AG20443 (cell line): ENCODE results near the gene FLRT1.

Source experiments
- DNase-seq: peaks from one replicate; pipeline ENCODE4 v3.0.0; 2012; ENCODE audit warnings: low spot score, mixed read lengths

The FLRT1 gene

DNA sequence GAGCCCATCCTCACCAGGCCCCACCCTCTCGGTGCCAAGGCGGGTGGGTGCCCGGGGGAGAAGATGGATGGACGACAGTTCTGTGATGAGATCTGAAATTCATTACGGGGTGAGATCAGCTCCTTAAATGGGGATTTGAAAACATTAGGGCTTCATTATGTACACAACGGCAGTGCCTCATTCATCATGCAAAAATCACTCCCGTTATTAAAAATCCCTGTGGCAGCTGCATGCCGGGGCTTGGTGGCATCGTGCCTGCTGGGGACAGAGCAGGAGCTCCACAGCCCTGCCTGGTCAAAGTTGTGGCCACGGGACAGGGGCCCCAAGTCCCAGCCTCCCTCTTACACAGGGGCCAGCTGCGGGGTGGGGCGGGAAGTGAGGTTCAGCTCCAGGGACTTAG lies 29.3 kb upstream of the FLRT1 start:
- no peak for DNase-seq

DNA sequence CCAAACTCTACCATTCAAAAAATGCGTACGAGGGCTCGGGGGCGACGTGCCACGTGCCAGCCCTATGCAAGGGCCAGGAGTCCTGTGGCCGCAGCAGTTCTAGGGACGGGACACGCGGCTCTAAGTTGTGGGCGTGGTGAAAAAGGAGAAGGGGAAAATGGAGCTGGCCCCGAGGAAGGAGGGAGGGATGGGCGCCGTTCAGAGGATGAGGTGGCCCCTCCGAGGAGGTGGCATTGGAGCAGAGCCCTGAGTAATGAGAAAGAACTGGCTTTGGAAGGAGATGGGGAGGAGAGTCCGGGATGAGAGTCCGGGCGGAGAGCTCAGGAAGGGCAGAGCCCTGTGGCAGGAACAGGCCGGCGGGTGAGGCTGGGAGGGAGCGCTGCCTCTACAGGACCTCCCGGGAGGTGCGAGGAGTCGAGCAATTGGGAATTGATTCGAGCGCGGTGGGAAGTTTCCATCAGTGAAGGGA lies 28.5 kb upstream of the FLRT1 start:
- DNase-seq: peak; percentile 74

DNA sequence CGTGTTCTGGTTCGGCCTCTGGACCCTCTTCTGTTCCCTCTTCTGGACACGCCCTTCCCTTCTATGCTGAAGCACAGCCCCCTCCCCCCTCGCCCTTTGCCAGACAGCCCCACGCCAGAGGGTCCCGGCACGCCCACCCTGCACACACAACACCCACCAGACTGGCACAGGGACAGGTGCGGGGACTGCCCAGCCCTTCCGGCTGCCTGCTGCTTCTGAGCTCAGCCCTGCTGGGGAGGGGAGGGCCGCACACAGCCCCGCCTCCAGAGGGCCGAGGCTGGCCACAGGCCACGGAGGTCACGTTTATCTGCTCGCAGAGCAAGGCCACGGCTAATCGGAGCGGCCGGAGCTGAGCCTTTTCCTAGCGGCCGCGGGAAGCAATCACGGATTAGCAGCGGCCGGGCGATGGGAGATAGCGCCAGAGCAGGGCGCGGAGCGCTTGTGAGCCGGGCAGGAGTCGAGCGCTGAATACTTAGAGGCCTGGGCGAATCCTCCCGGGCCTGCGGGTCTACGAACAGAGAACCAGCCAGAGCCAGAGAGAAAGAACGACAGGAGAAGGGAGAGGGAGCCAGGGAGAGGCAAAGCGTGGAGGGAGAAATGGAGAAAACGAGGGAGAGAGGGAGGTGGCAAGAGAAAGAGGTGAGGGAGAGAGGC lies 28.0 kb upstream of the FLRT1 start:
- DNase-seq: peak; percentile 88

DNA sequence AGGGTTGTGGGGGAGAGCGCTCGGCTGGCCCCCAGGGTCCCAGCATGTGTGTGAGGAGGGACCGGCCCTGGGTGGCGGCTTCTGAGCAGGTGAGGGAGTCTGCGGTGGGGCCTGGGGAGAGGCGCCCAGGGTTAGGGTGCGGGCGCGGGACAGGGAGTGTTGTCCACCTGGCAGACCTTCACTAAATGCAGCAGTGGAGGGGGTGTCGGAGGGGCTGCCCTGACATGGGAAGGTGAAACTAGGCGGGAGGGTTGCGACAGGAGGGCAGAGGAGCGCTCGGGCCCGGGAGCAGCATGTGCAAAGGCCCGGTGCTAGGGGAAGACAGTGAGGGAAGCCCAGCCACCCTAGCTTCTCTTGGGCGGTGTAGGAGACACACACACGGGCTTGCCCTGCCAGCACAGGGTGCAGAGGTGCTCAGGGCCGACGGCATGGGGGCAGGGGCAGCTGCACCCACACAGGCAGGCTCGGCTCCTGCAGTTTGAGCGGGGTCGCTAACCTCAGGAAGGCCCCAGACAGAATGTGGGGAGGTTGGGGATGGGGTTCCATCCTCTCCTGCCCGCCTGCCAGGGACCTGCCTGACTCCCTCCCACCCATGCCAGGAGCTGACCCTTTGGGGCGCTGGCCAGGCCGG lies 27.3 kb upstream of the FLRT1 start:
- DNase-seq: no peak

DNA sequence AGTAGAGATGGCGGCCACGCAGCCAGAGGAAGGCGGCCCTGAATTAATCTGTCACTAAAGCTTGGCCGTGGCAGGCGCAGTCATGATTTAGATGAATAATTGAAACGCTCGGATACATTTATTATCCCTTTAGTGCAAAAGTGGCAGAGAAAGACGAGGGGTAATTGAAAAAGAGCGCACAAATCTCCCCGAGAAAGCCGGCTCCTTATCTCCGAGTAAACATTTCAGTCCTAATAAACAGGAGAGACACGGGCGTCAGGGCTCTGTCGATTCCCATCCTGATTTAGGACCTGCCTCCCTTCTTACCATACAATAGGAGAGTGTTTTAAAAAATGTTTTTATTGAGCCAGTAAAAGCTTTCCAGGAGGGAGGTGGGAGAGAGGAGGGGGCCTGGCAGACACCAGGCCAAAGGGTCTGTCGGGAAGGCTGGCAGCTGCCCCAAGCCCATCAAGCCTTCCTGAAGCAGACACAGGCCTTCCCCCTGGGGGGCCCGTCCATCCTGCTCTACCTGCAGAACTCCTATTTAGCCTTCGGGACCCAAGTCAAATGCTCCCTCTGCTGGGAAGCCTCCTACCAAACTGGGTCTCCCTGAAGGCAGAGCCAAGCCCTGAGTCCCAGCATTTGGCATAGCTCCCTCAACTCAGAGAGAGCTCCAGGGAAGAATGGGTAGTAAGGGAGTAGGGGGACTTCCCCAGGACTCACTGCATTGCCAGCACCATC lies 26.7 kb upstream of the FLRT1 start:
- no peak for DNase-seq

DNA sequence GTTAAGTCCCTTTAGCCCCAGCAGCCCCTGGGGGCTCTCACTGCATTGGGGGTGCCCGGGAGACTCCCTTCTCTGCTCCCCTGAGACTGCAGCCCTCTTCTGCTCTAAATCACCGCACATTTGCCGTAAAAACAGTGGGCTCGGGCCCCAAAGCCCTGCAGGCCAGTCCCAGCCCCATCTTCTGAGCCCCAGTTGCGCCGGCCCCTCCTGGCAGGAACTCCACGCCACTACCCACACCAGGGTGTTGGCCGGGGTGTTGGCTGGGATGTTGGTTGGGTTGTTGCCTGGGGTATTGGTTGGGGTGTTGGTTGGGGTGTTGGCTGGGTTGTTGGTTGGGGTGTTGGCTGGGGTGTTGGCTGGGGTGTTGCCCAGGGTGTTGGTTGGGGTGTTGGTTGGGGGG lies 26.0 kb upstream of the FLRT1 start:
- no peak for DNase-seq

DNA sequence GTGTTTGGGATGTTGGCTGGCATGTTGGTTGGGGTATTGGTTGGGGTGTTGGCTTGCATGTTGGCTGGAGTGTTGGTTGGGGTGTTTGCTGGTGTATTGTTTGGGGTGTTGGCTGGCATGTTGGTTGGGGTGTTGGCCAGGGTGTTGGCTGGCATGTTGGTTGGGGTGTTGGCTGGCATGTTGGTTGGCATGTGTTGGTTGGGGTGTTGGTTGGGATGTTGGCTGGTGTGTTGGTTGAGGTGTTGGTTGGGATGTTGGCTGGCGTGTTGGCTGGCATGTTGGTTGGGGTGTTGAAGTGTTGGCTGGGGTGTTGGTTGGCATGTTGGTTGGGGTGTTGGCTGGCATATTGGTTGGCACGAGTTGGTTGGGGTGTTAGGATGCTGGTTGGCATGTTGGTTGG lies 24.9 kb upstream of the FLRT1 start:
- DNase-seq: no peak

DNA sequence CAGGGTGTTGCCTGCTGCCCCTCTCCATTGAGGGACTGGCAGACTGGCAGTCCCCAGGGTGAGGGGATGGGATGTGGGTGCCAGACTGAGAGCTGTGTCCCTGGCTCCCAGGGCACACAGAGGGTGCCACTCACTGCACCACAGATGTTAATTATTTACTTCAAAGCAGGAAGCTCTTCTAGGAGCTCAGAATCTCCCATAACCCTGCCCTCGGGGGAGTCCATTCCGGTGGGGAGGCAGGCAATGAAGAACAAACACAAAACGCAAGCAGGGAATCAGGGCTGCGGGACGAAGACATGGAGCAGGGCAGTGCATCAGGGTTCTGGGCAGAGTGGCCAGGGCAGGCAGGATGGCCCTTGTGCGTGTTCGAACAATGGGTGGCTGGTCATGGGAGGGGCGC lies 24.4 kb upstream of the FLRT1 start:
- DNase-seq: no peak

DNA sequence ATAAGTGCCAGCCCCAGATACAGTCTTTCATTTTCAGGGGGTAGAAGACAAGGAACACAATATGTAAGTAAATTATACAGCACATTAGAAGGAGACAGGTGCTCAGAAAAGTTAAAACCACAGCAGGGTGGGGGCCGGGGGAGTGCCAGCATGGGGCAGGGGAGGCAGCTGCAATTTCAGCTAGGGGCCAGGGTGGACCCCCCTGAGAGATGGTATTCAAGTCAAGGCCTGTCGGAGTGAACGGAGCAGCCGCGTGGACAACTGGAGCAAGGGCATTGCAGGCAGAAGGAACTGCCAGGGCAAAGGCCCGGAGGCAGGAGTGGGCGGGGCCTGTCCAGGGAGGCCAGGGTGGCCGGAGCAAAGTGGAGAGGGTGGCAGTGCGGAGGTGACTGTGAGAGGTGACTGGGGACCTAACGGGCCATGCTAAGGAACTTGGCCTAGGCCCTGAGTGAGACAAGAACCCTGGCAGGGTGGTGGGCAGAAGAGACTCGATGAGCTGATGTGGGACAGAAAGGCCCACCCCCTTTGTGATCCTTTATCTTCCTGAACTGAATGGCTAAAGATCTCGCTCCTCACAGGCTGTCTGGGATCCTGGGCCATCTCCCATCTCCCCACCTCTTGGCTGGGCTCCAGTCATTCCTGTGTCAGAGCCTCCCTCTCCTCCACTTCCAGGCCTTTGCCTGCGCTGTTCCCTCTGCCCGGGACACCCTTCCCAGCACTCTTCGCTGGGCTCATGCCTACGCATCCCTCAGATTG lies 22.4 kb upstream of the FLRT1 start:
- no peak for DNase-seq

DNA sequence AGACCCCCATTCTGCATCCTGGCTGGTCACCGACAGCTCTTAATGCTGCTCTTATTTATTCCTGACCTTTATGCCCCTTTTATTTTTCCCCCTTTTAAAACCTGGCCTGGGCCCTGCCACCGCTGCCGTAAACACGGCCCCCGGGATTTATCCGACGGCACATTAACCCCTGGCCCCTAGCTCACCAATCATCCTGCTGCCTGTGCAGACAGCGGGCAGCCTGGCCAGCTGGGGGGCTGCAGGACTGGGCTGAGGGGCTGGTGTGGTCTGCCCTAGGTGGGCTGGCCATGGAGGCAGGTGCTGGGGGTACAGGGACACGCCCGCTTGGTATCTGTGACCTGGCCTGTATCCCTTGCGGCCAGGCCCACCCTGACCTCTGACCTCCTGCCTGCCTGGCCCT lies 21.4 kb upstream of the FLRT1 start:
- DNase-seq: no peak

DNA sequence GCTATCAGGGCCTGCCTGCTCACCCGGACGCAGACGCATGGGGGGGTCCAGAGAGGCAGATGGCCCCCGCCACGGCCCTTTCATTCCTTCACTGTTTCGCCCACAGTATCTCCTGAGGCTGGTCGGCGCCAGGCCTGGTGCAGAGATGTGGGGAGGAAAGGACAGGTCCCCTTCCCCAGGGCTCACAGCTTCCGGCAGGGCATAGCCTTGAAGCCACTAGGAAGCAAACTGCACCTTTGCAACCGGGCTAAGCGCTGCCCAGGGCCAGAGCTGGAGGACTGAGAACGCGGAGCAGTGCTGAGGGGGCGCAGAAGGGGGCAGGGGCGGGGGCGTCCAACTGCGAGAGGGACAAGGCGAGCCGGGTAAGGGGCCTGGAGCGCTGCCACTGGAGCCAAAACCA lies 20.2 kb upstream of the FLRT1 start:
- DNase-seq: no peak

DNA sequence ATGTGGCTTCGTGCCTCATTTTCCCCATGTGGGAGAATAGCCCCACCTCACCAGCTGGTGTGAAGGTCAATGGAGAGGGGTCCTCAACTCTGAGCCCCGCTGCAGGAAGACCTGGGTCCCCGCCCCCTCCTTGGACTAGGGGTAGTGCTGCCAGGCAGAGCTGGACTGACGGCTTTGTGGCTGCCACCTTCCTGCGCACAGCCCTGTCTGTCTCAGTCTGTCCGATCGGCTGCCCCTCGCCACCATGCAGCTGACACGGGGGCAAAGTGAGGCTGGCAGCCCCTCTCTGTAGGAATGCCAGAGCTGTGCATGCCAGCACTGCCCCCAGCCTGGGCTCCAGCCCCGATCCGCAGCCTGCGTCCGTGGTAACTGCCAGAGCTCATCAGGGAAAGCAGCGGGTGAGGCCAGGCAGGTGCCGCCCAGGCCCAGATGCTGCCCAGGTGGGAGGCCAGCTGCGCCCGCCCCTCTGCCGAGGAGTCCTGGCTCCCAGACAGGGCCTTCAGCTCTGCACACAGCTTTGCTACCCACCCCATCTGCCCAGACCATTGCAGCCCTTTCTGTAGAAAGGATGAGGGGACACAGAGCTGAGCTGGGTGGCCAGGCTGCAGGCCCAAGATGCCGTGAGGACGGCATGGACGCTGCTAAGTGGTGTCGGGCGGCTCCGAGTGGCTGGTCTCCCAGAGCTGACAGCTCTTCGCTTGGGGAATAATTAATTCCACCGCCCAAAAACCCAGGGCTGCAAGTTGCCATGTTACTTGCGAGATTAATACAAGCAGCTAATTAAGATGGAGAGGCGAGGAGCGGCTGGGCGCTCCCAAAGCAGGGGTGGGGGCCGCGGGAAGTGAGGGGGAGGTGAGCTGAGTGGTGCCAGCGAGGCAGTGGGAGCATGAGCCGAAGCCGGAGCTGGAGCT lies 19.5 kb upstream of the FLRT1 start:
- DNase-seq: no peak

DNA sequence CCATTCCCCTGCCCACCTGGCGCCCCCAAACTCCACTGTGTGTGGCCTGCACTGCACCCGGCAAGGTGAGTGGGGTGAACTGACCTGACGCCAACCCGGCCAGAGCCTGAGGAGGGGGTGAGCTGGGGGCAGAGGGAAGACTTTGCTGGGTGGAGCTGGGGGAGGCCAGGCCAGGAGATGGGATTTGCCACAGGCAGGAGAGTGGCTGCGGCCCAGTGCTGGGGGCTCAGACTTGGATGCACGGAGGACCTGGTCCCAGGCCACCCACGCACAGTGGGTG lies 17.8 kb upstream of the FLRT1 start:
- DNase-seq: no peak

DNA sequence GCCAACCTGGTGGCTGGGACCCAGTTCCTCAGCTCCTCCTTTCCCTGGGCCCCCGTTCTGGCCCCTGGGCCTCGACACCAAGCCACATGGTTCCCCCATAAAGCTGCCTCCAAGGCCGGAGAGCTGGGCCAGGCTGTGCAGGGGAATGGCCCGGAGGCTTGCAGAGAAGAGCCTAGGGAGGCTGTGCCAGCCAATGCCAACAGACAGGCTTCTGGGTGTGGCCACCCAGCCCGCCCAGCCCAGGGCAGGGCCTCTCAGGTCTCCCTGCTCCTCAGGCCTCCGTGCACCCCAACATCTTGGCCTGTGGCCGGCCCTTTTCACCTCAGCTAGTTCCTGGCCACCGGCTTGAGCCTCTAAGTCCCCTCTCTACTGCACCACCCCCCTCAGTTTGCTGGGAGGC lies 17.4 kb upstream of the FLRT1 start:
- no peak for DNase-seq

DNA sequence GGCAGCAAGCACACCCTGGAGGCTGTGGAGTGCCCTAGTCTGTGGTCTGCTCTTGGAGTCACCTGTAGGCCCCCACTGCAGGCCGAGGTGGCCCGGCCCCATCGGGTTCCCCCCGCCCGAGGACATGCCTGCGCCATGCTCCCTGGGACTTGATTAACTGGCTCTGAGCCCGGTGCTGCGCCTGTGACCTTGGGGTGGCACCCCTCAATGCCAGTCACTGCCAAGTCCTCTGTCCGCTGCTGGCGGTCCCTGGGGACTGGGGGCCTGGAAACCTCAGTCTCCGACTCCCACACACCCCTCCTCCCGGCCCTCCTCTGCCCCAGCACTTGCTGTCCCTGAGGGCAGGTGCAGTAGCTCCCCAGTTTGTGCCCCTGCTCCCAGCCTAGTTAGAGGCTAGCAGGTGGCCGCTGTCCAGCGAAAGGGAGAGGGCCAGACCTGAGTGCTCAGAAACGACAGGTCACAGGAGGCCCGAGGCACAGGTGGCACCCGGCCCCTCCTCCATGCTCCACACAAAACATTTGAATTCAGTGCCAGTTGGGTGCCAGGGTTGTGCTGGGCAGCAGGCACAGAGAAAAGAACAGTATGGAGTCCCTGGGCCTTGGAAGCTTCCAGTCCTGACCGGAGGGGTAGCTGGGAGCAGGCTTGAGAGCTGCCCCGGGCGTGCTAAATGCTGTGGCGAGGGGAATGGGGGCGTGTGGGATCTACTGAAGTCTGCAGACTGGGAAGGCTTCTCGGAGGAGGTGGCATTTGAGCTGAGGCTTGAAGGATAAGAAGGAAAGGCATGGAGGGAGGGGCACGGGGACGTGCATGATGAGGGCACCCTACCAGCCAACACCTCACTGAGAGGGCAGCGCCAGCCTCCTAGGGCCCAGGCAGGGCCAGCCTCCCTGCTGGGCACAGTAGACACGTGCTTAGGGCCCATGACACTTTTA lies 16.4 kb upstream of the FLRT1 start:
- DNase-seq: no peak

DNA sequence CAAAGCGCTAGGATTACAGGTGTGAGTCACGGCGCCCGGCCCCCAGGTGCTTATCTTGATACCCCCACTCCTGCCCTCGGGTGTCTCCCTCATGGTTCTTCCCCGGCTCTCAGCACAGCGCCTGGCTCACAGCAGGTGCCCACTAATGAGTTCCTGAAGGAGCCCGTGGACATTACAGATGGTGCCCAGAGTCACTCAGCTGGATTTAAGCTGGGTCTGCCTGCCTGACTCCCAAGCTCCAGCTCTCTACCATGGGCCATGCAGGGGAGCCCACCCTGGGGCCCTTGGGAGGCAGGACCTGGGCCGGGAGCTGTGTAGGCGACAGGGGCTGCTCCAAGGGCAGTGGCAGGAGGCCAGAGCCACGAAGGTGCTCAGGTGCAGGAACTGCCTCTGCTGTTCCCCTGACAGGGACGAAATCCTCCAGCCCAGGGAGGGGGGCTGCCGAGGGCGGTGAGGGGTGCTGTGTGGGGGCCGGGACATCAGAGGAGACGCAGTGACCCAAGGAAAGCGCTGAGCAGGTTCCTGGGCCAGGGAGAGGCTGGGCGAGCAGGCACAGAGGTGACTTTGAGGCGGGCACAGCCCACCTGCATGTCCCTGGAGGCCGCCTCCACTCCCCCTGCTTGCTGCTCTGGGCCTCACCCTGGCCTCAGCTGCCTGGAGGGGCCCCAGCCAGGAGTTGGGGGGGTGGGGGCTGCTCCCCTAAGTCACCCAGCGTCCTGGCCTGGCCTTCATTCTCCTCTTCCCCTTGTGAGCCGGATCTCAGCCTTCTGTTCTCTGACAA lies 14.6 kb upstream of the FLRT1 start:
- DNase-seq: no peak

DNA sequence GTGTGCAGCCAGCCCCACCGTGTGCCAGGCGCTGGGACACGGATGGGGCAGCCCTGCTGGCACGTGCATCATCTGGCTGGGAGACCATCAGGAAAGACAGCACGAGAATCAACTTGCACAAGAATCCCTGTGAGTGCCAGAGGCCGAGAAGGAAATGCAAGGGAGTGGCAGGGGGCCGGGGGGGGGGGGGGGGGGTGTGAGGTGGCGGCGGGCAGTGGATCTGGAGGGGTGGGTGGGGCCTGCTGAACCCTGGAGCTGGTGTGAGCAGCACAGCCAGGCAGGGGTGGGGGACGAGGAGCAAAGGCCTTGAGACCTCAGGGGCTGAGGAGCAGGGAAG lies 14.0 kb upstream of the FLRT1 start:
- no peak for DNase-seq

DNA sequence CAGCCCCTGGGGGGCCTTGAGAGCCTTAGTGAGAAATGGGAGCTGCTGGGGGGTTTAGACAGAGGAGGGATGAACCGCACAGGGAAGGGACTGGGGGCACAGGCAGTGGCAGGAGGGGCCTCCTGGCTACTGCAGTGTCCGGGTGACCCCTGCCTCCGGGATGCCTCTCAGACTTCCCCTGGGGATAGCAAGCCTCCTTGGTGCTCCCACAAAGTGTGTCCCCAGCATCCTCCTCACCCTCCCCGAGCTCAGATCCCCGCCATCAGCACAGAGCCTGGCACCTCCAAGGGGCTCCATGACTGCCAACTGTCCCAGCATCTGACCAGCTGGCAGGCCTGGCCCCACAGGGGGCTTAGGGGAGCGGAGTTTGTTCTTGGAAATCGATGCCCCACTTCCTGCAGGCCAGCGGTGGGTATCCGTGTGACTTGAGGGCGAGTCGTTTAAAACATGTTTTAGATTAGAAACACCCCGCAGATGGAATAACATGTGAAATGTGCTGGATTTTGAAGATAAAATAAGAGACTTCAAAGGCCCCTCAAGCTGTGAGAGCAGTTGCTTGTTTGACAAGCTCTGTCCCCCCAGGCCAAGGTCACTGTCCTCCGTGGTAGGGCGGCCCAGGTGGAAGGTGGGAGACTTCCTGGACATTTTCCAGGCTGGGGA lies 13.5 kb upstream of the FLRT1 start:
- no peak for DNase-seq
